HepG2 (cell line): ENCODE results near the gene SPCS1.

Experiments used
- EP300 ChIP-seq, 3 experiments: sonication (generic) in 1 of 3; formaldehyde crosslinking in 1 of 3; IDR thresholded peaks; 2 replicates each; pipeline versions ENCODE4 v1.5.1 to v1.6.1; 2011 to 2020; ENCODE audit warnings: low read depth in 2 of 3, low read length in 2 of 3, borderline replicate concordance in 1 of 3, improper control_type of control experiment in 1 of 3, mild to moderate bottlenecking in 1 of 3, missing genetic modification reagents in 1 of 3, moderate library complexity in 1 of 3
- ISL2 ChIP-seq: sonication (generic); formaldehyde crosslinking; IDR thresholded peaks from 2 replicates; pipeline ENCODE4 v1.5.0; 2020; ENCODE audit warnings: missing genetic modification reagents
- JUND ChIP-seq: sonication (generic); formaldehyde crosslinking; IDR thresholded peaks from 2 replicates; pipeline ENCODE4 v1.8.0; 2022; ENCODE audit warnings: mild to moderate bottlenecking, missing genetic modification reagents
- POLR2A ChIP-seq, 2 experiments: IDR thresholded peaks; 2 replicates each; pipeline ENCODE4 v1.6.1; 2011; ENCODE audit warnings: low read depth in 2 of 2, low read length in 2 of 2, mild to moderate bottlenecking in 1 of 2, moderate library complexity in 1 of 2; ENCODE audit not compliant: insufficient read depth in 1 of 2
- SMC3 ChIP-seq: IDR thresholded peaks from 2 replicates; pipeline ENCODE4 v1.6.1; 2011; ENCODE audit warnings: low read length, improper control_type of control experiment
- THAP11 ChIP-seq: IDR thresholded peaks from 2 replicates; pipeline ENCODE4 v1.6.1; 2016; ENCODE audit warnings: missing biosample characterization, missing genetic modification reagents
- YEATS4 ChIP-seq: sonication (generic); formaldehyde crosslinking; IDR thresholded peaks from 2 replicates; pipeline ENCODE4 v1.4.0; 2020; ENCODE audit warnings: missing genetic modification reagents, borderline replicate concordance
- ZNF777 ChIP-seq: sonication (generic); formaldehyde crosslinking; IDR thresholded peaks from 2 replicates; pipeline ENCODE4 v1.4.0; 2020; ENCODE audit warnings: missing genetic modification reagents
- TF ChIP-seq, protein P1 (sequence below): sonication (generic); formaldehyde crosslinking; IDR thresholded peaks from 2 replicates; pipeline ENCODE4 v1.5.0; 2020; ENCODE audit warnings: mild to moderate bottlenecking, missing genetic modification reagents, moderate library complexity

DNA sequence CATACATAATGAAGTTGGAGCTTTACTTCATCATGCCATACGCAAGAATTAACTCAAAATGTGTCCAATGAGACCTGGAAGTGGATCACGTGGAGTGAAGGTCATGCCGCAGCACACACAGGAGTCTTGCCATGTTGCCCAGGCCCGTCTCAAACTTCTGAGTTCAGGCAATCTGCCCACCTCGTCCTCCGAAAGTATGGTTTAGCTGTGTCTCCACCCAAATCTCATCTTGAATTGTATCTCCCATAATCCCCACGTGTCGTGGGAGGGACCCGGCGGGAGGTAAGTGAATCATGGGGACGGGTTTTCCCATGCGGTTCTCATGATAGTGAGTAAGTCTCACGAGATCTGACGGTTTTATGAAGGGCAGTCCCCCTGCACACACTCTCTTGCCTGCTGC, 25.7 kb downstream of the SPCS1 start:
- TF ChIP-seq EP300 (IDR thresholded peaks at IDR 0.05; ENCODE audit: low read depth in 2 of 2, low read length in 2 of 2) (no peak), EP300 (CRISPR knock-in tag; IDR thresholded peaks at IDR 0.05; ENCODE audit: borderline replicate concordance) (no peak), SMC3 (no peak), ZNF777 (CRISPR knock-in tag) (no peak), POLR2A (IDR thresholded peaks at IDR 0.05; ENCODE audit: insufficient read depth in 1 of 2, low read depth in 2 of 2, low read length in 2 of 2) (no peak), ISL2 (CRISPR knock-in tag) (no peak), JUND (CRISPR knock-in tag) (no peak), YEATS4 (CRISPR knock-in tag) (no peak), THAP11 (no peak)
- TF ChIP-seq, protein P1, sequence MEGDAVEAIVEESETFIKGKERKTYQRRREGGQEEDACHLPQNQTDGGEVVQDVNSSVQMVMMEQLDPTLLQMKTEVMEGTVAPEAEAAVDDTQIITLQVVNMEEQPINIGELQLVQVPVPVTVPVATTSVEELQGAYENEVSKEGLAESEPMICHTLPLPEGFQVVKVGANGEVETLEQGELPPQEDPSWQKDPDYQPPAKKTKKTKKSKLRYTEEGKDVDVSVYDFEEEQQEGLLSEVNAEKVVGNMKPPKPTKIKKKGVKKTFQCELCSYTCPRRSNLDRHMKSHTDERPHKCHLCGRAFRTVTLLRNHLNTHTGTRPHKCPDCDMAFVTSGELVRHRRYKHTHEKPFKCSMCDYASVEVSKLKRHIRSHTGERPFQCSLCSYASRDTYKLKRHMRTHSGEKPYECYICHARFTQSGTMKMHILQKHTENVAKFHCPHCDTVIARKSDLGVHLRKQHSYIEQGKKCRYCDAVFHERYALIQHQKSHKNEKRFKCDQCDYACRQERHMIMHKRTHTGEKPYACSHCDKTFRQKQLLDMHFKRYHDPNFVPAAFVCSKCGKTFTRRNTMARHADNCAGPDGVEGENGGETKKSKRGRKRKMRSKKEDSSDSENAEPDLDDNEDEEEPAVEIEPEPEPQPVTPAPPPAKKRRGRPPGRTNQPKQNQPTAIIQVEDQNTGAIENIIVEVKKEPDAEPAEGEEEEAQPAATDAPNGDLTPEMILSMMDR, result no peak
